H1 (cell line): Measurements from ENCODE around the gene TRABD2B. TPM values are rescaled to one million over a fixed set of nuclear protein-coding genes. Genes with fewer than 3 reads are reported as not detected.

Source experiments
- CTCF ChIA-PET: fragments of 300-600 bp; sonication (Branson Sonifier 250); formaldehyde crosslinking; loops from one replicate; lab custom pipeline; 2021; ENCODE audit not compliant: partially characterized antibody; lab: Charles Lee
- POLR2A ChIA-PET: fragments of 300-600 bp; sonication (Branson Sonifier 250); formaldehyde crosslinking; loops from one replicate; lab custom pipeline; 2021; ENCODE audit warnings: inconsistent platforms; ENCODE audit not compliant: partially characterized antibody; lab: Charles Lee
- DNase-seq, 2 experiments: peaks; one replicate each; pipeline versions ENCODE4 v3.0.0 to v3.0.0-alpha.2; 2010 to 2022; ENCODE audit warnings: low spot score in 2 of 2, low read depth in 1 of 2, mixed read lengths in 1 of 2
- FAIRE-seq: peaks from 2 replicates; lab custom pipeline; 2011; peaks lifted over from hg19 to GRCh38; lab: Jason Lieb, UNC
- H2AFZ ChIP-seq: 2 replicates; pipeline ENCODE4 v1.8.1; 2012; ENCODE audit warnings: low read length, inconsistent platforms
- H2AK5ac ChIP-seq: 2 replicates; pipeline ENCODE4 v1.6.1; 2013; ENCODE audit warnings: low read depth, low read length
- H2BK120ac ChIP-seq: replicated peaks from 2 replicates; pipeline ENCODE3; 2013; ENCODE audit warnings: low read depth, low read length, inconsistent platforms
- H2BK12ac ChIP-seq: 2 replicates; pipeline ENCODE4 v1.6.1; 2013; ENCODE audit warnings: low read depth, low read length
- H2BK15ac ChIP-seq: 2 replicates; pipeline ENCODE4 v1.6.1; 2013; ENCODE audit warnings: low read length
- H2BK20ac ChIP-seq: 2 replicates; pipeline ENCODE4 v1.6.1; 2013; ENCODE audit warnings: low read length
- H2BK5ac ChIP-seq: 2 replicates; pipeline ENCODE4 v1.6.1; 2013; ENCODE audit warnings: low read depth, low read length
- H3K14ac ChIP-seq: 2 replicates; pipeline ENCODE4 v1.6.1; 2013; ENCODE audit warnings: inconsistent platforms; ENCODE audit not compliant: insufficient read length
- H3K18ac ChIP-seq: 2 replicates; pipeline ENCODE4 v1.6.1; 2013; ENCODE audit warnings: low read length; ENCODE audit errors: extremely low read depth
- H3K23ac ChIP-seq: 2 replicates; pipeline ENCODE4 v1.6.1; 2013; ENCODE audit warnings: inconsistent platforms; ENCODE audit not compliant: insufficient read length
- H3K23me2 ChIP-seq: 2 replicates; pipeline ENCODE4 v1.6.1; 2013; ENCODE audit warnings: low read depth, low read length
- H3K27ac ChIP-seq: 2 replicates; pipeline ENCODE4 v1.6.1; 2011; ENCODE audit warnings: low read depth, low read length, inconsistent platforms
- H3K27me3 ChIP-seq, 4 experiments: replicated peaks in 1 of 4; 1 replicate in 1 of 4; 2 replicates in 3 of 4; pipeline versions ENCODE4 v1.6.1 to v1.8.1; 2011 to 2013; ENCODE audit warnings: low read length in 3 of 4, mild to moderate bottlenecking in 3 of 4, inconsistent platforms in 2 of 4, mixed read lengths in 2 of 4, moderate library complexity in 1 of 4; ENCODE audit not compliant: control insufficient read depth in 3 of 4, insufficient read depth in 3 of 4; ENCODE audit errors: extremely low read depth in 1 of 4
- H3K36me3 ChIP-seq, 4 experiments: 2 replicates each; pipeline versions ENCODE4 v1.6.1 to v1.8.1; 2011 to 2013; ENCODE audit warnings: mild to moderate bottlenecking in 4 of 4, low read length in 3 of 4, moderate library complexity in 2 of 4, control low read depth in 1 of 4, inconsistent platforms in 1 of 4; ENCODE audit not compliant: insufficient read depth in 4 of 4, control insufficient read depth in 2 of 4
- H3K4ac ChIP-seq: replicated peaks from 2 replicates; pipeline ENCODE3; 2013; ENCODE audit warnings: low read length, low read depth, mixed read lengths, inconsistent platforms; ENCODE audit not compliant: insufficient read length
- H3K4me1 ChIP-seq, 4 experiments: replicated peaks in 1 of 4; 1 replicate in 1 of 4; 2 replicates in 3 of 4; pipeline versions ENCODE4 v1.6.1 to v1.8.1; 2011 to 2013; ENCODE audit warnings: low read length in 3 of 4, inconsistent platforms in 2 of 4, mixed read lengths in 1 of 4; ENCODE audit not compliant: insufficient read depth in 4 of 4, control insufficient read depth in 3 of 4
- H3K4me2 ChIP-seq, 2 experiments: 2 replicates each; pipeline versions ENCODE4 v1.6.1 to v1.8.1; 2011 to 2013; ENCODE audit warnings: low read depth in 2 of 2, low read length in 2 of 2, control low read depth in 1 of 2, inconsistent platforms in 1 of 2, mild to moderate bottlenecking in 1 of 2; ENCODE audit not compliant: insufficient read depth in 1 of 2
- H3K4me3 ChIP-seq, 4 experiments: fragments of 200-600, 300-600 bp in 1 of 4; sonication (generic), shearing (Covaris generic), sonication (Bioruptor Twin) in 1 of 4; 2 replicates each; pipeline versions ENCODE4 v1.5.1 to v1.8.1; 2011 to 2016; ENCODE audit warnings: low read length in 4 of 4, low read depth in 3 of 4, control low read depth in 2 of 4, inconsistent platforms in 2 of 4, mild to moderate bottlenecking in 2 of 4, mixed read lengths in 1 of 4, moderate library complexity in 1 of 4; ENCODE audit not compliant: insufficient read depth in 2 of 4; ENCODE audit errors: extremely low read depth in 1 of 4
- H3K56ac ChIP-seq: replicated peaks from 2 replicates; pipeline ENCODE3; 2013; ENCODE audit warnings: low read depth, mild to moderate bottlenecking, mixed read lengths, low read length, inconsistent platforms; ENCODE audit not compliant: insufficient read length
- H3K79me1 ChIP-seq: 2 replicates; pipeline ENCODE4 v1.6.1; 2013; ENCODE audit warnings: low read depth, low read length, control low read depth
- H3K79me2 ChIP-seq, 2 experiments: 2 replicates each; pipeline versions ENCODE4 v1.6.1 to v1.8.1; 2012 to 2013; ENCODE audit warnings: low read length in 2 of 2, mild to moderate bottlenecking in 2 of 2, inconsistent platforms in 1 of 2; ENCODE audit not compliant: insufficient read depth in 2 of 2, control insufficient read depth in 1 of 2
- H3K9ac ChIP-seq, 4 experiments: replicated peaks in 1 of 4; 1 replicate in 1 of 4; 2 replicates in 3 of 4; pipeline versions ENCODE4 v1.6.1 to v1.8.1; 2011 to 2013; ENCODE audit warnings: low read depth in 3 of 4, low read length in 3 of 4, control low read depth in 2 of 4, mild to moderate bottlenecking in 2 of 4, moderate library complexity in 2 of 4, inconsistent platforms in 1 of 4; ENCODE audit errors: extremely low read depth in 1 of 4
- H3K9me3 ChIP-seq, 2 experiments: 2 replicates each; pipeline versions ENCODE4 v1.6.1 to v1.8.1; 2012 to 2013; ENCODE audit warnings: mild to moderate bottlenecking in 2 of 2, moderate library complexity in 2 of 2, control low read depth in 1 of 2, inconsistent platforms in 1 of 2, low read depth in 1 of 2, low read length in 1 of 2, mixed read lengths in 1 of 2; ENCODE audit not compliant: insufficient read depth in 2 of 2
- H4K20me1 ChIP-seq, 2 experiments: replicated peaks in 1 of 2; 2 replicates each; pipeline versions ENCODE3 to v1.8.1; 2011 to 2013; ENCODE audit warnings: inconsistent platforms in 2 of 2, low read length in 2 of 2, mild to moderate bottlenecking in 1 of 2; ENCODE audit not compliant: insufficient read depth in 2 of 2, control insufficient read depth in 1 of 2
- H4K5ac ChIP-seq: 2 replicates; pipeline ENCODE4 v1.6.1; 2013; ENCODE audit warnings: low read length, low read depth, mixed read lengths, inconsistent platforms; ENCODE audit not compliant: insufficient read length
- H4K8ac ChIP-seq: 2 replicates; pipeline ENCODE4 v1.8.0; 2013; ENCODE audit warnings: mild to moderate bottlenecking, moderate library complexity, low read length, inconsistent platforms; ENCODE audit not compliant: insufficient read depth; ENCODE audit errors: extremely low read depth
- H4K91ac ChIP-seq: replicated peaks from 2 replicates; pipeline ENCODE3; 2013; ENCODE audit warnings: low read length, mixed read lengths, inconsistent platforms; ENCODE audit not compliant: insufficient read length
- ASH2L ChIP-seq: fragments of 200-600, 300-600 bp; sonication (generic); IDR thresholded peaks from one replicate; pipeline ENCODE4 v1.7.1; 2017; ENCODE audit warnings: low read length
- GTF2F1 ChIP-seq: IDR thresholded peaks from 2 replicates; pipeline ENCODE4 v1.6.1; 2012; ENCODE audit warnings: low read depth, low read length, improper control_type of control experiment, borderline replicate concordance
- HDAC6 ChIP-seq: IDR thresholded peaks from one replicate; pipeline ENCODE4 v1.7.1; 2012; ENCODE audit warnings: low read depth, mild to moderate bottlenecking, inconsistent platforms, low read length, moderate library complexity
- JUND ChIP-seq: IDR thresholded peaks from 2 replicates; pipeline ENCODE4 v1.6.1; 2011; ENCODE audit warnings: mild to moderate bottlenecking, improper control_type of control experiment, low read length
- KDM4A ChIP-seq: IDR thresholded peaks from one replicate; pipeline ENCODE4 v1.7.1; 2012; ENCODE audit warnings: low read depth, mild to moderate bottlenecking, moderate library complexity, low read length, inconsistent platforms; ENCODE audit not compliant: severe bottlenecking
- PHF8 ChIP-seq: fragments of 200-600 bp; sonication (generic); conservative IDR thresholded peaks from 2 replicates; pipeline ENCODE4 v1.7.1; 2012; ENCODE audit warnings: low read depth, mild to moderate bottlenecking, inconsistent platforms, low read length, moderate library complexity
- SP1 ChIP-seq: IDR thresholded peaks from 2 replicates; pipeline ENCODE4 v1.6.1; 2011; ENCODE audit warnings: low read depth, low read length
- WGBS, 2 experiments: shearing (Covaris generic) in 1 of 2; methylation state at CpG; one replicate each; pipeline versions ENCODE4 v1.1.6 to v1.1.7; 2013 to 2015; ENCODE audit warnings: low lambda C conversion rate in 2 of 2, mixed read lengths in 2 of 2, inconsistent platforms in 1 of 2, low coverage in 1 of 2, missing lambda C conversion rate in 1 of 2; ENCODE audit not compliant: insufficient replicate concordance in 2 of 2, insufficient coverage in 1 of 2, insufficient read length in 1 of 2; ENCODE audit errors: extremely low coverage in 1 of 2, missing lambda C conversion rate in 1 of 2; 5-methylcytosine and 5-hydroxymethylcytosine counted together
- polyA plus RNA-seq, 7 experiments: library from polyadenylated mRNA; depleted of rRNA in 3 of 7; stranded (reverse) in 5 of 7; unstranded in 2 of 7; fragments of >200 nt in 5 of 7; fragments of 200-250 nt in 2 of 7; gene quantifications; 1 replicate in 5 of 7; 2 replicates in 1 of 7; 4 replicates in 1 of 7; pipeline versions ENCODE4 v1.2.1 to v1.2.3, GENCODE V29; 2011 to 2013; ENCODE audit warnings: missing spikeins in 2 of 7, mixed read lengths in 2 of 7
- total RNA-seq: library from RNA; stranded (reverse); fragmentation: NEBNext Ultra II Directional; extraction: Animal tissue kit (Norgen Biotek cat#: 25700); gene quantifications from 2 replicates; pipeline ENCODE4 v1.2.1, GENCODE V29; 2021

Gene TRABD2B
- total and polyA plus RNA-seq, 2 of the 8 experiments (the other 6 are each of a cell fraction or from before 2014, with no cell fraction given) = 0.95 to 3.4 TPM

GRCh38 chr1:48039088-48040054, 42.2 kb upstream of the TRABD2B start:
- Histone ChIP-seq H2BK15ac (no peak overlapping the region; the same call in 1 of the 2 replicates), H3K56ac (no peak overlapping the region), H3K79me1 (no peaks in the 10 kb centered on the region), H3K9me3 (no peaks in the 10 kb centered on the region), H2BK5ac (no peak overlapping the region), H3K27me3 (no peaks in the 10 kb centered on the region), H3K36me3 (no peaks in the 10 kb centered on the region), H3K4me2 (no peak overlapping the region), H3K9ac (no peak overlapping the region), H3K4me3 (no peak overlapping the region), H4K8ac (no peak overlapping the region), H3K18ac (no peak overlapping the region), H4K5ac (no peak overlapping the region), H2AFZ (no peak overlapping the region), H2BK12ac (no peak overlapping the region), H3K14ac (no peak overlapping the region), H2BK120ac (no peak overlapping the region), H2AK5ac (no peak overlapping the region), H2BK20ac (no peak overlapping the region), H3K79me2 (no peaks in the 10 kb centered on the region), H3K23ac (no peak overlapping the region), H4K91ac (no peak overlapping the region), H3K4me1 (peaks cover 6 to 14% (median 11%) of the 10 kb centered on the region in 4 experiments), H3K27ac (no peak overlapping the region), H3K4ac (no peak overlapping the region), H4K20me1 (no peaks in the 10 kb centered on the region), H3K23me2 (no peaks in the 10 kb centered on the region)
- FAIRE-seq = no peak
- CTCF ChIA-PET = interaction anchor here (0.6 to 11.1 kb wide), 4 partner anchors 10 to 95 kb away, joined by 3 to 119 read pairs (median 4); no protein-coding TSS in a partner anchor
- POLR2A ChIA-PET = interaction anchor here (0.7 to 1.0 kb wide), 2 partner anchors 13 to 23 kb away, joined by 3 read pairs; no protein-coding TSS in a partner anchor
- no peak for DNase-seq
- 69% methylated on average over 12 of the region's 12 CpGs; no CpG with 5 or more reads in 1 of the 2 experiments for WGBS, 2 experiments
- TF ChIP-seq KDM4A = no peak
- no peak for TF ChIP-seq GTF2F1
- no peak for TF ChIP-seq PHF8
- TF ChIP-seq JUND = no peak
- TF ChIP-seq HDAC6 = no peak
- TF ChIP-seq SP1 = no peak
- TF ChIP-seq ASH2L = no peak
